SU-DHL-6 (cell line): ENCODE measurements around the gene CNTN6.
A peak's percentile ranks its signal among the peaks of the same experiment; 100 is the strongest.

Experiments
- H2AFZ ChIP-seq: fragments of 200-600 bp; sonication (generic); 2 replicates; pipeline ENCODE4 v1.6.1; 2014; ENCODE audit warnings: low read depth, mild to moderate bottlenecking, moderate library complexity, mixed read lengths, antibody characterized with exemption, low read length; ENCODE audit not compliant: severe bottlenecking
- H3F3A ChIP-seq: fragments of 200-600 bp; shearing (Covaris generic); 2 replicates; pipeline ENCODE4 v1.6.0; 2016; ENCODE audit warnings: antibody characterized with exemption, mild to moderate bottlenecking; ENCODE audit not compliant: insufficient read depth
- H3K27ac ChIP-seq: fragments of 200-600 bp; sonication (generic); 2 replicates; pipeline ENCODE4 v1.5.1; 2016; ENCODE audit warnings: low read depth, mild to moderate bottlenecking, low read length, moderate library complexity, mixed read lengths
- H3K27me3 ChIP-seq: fragments of 200-600 bp; sonication (generic), shearing (Covaris generic); 2 replicates; pipeline ENCODE4 v1.6.0; 2014; ENCODE audit warnings: mild to moderate bottlenecking, low read length
- H3K36me3 ChIP-seq: fragments of 200-600 bp; sonication (generic); 2 replicates; pipeline ENCODE4 v1.6.1; 2014; ENCODE audit warnings: mild to moderate bottlenecking, low read length, mixed read lengths
- H3K4me2 ChIP-seq: fragments of 300-600, 200-600 bp; shearing (Covaris generic), sonication (generic); 2 replicates; pipeline ENCODE4 v1.6.0; 2014; ENCODE audit warnings: low read length, low read depth, mild to moderate bottlenecking; ENCODE audit not compliant: poor library complexity, severe bottlenecking
- H3K4me3 ChIP-seq: fragments of 200-600 bp; sonication (generic); 2 replicates; pipeline ENCODE4 v1.5.1; 2014; ENCODE audit warnings: antibody characterized with exemption, low read length, mild to moderate bottlenecking, mixed read lengths; ENCODE audit not compliant: insufficient read depth, poor library complexity, severe bottlenecking
- H3K79me2 ChIP-seq: fragments of 200-600 bp; sonication (generic); 2 replicates; pipeline ENCODE4 v1.6.1; 2014; ENCODE audit warnings: mild to moderate bottlenecking, low read length, moderate library complexity; ENCODE audit not compliant: insufficient read depth
- H3K9ac ChIP-seq: fragments of 200-600 bp; sonication (generic); 2 replicates; pipeline ENCODE4 v1.7.0; 2014; ENCODE audit warnings: mild to moderate bottlenecking, low read length
- H3K9me2 ChIP-seq: fragments of 200-600 bp; sonication (generic); replicated peaks from 2 replicates; pipeline ENCODE4 v1.6.1; 2014; ENCODE audit warnings: low read length; ENCODE audit not compliant: insufficient read depth
- H3K9me3 ChIP-seq: fragments of 200-600 bp; sonication (generic); 2 replicates; pipeline ENCODE4 v1.6.1; 2014; ENCODE audit warnings: low read length, mixed read lengths; ENCODE audit not compliant: insufficient read depth
- H4K20me1 ChIP-seq: fragments of 200-600 bp; sonication (generic); 2 replicates; pipeline ENCODE4 v1.6.1; 2014; ENCODE audit warnings: low read depth, mild to moderate bottlenecking, antibody characterized with exemption, low read length, moderate library complexity, mixed read lengths
- EZH2phosphoT487 ChIP-seq: fragments of 200-600 bp; sonication (generic), shearing (Covaris generic); conservative IDR thresholded peaks from 2 replicates; pipeline ENCODE4 v1.6.1; 2018; ENCODE audit warnings: mild to moderate bottlenecking, antibody characterized with exemption, low read length, moderate library complexity, mixed read lengths
- TF ChIP-seq, protein P1 (sequence below): fragments of 200-600 bp; sonication (generic); IDR thresholded peaks from one replicate; pipeline ENCODE4 v1.5.1; 2017; ENCODE audit warnings: antibody characterized with exemption, mild to moderate bottlenecking, low read length, moderate library complexity; ENCODE audit not compliant: insufficient read depth, poor library complexity, severe bottlenecking

Gene CNTN6

DNA sequence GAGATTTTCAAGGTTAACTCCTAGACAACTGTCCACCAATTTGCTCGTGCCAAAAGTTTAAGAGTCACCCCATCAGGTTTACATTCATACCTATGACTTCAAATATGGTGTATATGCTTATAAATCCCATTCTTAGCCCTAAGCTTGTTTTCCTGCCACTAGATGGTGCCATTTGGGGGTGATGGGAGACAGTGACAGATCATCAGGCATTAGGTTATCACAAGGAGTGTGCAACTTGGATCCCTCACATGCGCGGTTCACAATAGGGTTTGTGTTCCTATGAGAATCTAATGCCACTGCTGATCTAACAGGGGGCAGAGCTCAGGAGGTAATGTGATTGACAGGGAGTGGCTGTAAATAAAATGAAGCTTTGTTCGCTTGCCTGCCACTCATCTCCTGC lies 182.7 kb downstream of the CNTN6 start:
- no peaks in the 10 kb centered on the region for H4K20me1 ChIP-seq
- H3K9ac ChIP-seq, result no peak overlapping the region
- TF ChIP-seq, protein P1, sequence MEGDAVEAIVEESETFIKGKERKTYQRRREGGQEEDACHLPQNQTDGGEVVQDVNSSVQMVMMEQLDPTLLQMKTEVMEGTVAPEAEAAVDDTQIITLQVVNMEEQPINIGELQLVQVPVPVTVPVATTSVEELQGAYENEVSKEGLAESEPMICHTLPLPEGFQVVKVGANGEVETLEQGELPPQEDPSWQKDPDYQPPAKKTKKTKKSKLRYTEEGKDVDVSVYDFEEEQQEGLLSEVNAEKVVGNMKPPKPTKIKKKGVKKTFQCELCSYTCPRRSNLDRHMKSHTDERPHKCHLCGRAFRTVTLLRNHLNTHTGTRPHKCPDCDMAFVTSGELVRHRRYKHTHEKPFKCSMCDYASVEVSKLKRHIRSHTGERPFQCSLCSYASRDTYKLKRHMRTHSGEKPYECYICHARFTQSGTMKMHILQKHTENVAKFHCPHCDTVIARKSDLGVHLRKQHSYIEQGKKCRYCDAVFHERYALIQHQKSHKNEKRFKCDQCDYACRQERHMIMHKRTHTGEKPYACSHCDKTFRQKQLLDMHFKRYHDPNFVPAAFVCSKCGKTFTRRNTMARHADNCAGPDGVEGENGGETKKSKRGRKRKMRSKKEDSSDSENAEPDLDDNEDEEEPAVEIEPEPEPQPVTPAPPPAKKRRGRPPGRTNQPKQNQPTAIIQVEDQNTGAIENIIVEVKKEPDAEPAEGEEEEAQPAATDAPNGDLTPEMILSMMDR, result peak; percentile 10
- TF ChIP-seq EZH2phosphoT487, result no peak
- H3K79me2 ChIP-seq, result no peaks in the 10 kb centered on the region
- H3K9me3 ChIP-seq, result no peaks in the 10 kb centered on the region
- no peaks in the 10 kb centered on the region for H3K27me3 ChIP-seq
- no peaks in the 10 kb centered on the region for H3K9me2 ChIP-seq
- H3K36me3 ChIP-seq, result no peaks in the 10 kb centered on the region
- no peaks in the 10 kb centered on the region for H3F3A ChIP-seq
- no peak overlapping the region for H3K4me3 ChIP-seq
- no peak overlapping the region for H2AFZ ChIP-seq
- H3K4me2 ChIP-seq, result no peak overlapping the region
- H3K27ac ChIP-seq, result no peak overlapping the region

DNA sequence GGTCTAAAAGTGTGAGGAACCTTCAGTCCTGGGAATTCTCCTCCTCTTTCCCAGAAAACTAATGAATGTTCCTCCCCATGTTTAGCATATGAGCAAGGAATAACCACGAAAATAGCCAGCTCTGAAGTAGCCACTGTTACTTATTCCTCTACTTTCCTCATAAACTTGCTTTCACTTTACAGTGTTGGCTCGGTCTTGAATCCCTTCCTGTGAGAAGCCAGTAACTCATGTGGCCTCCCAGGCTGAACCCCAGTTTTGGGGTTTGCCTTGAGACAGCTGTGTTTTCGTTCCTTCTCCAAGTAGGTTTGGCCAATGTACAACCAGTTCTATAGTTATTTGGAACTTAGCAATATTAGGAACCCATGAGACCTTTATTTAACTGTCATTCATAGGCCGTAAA lies 195.0 kb downstream of the CNTN6 start:
- no peaks in the 10 kb centered on the region for H3K79me2 ChIP-seq
- H3K36me3 ChIP-seq, result no peaks in the 10 kb centered on the region
- no peaks in the 10 kb centered on the region for H3K27me3 ChIP-seq
- H3K4me3 ChIP-seq, result no peak overlapping the region
- H4K20me1 ChIP-seq, result no peaks in the 10 kb centered on the region
- H3K27ac ChIP-seq, result no peak overlapping the region
- no peaks in the 10 kb centered on the region for H3F3A ChIP-seq
- H3K4me2 ChIP-seq, result no peak overlapping the region
- H3K9me2 ChIP-seq, result no peaks in the 10 kb centered on the region
- H2AFZ ChIP-seq, result no peak overlapping the region
- TF ChIP-seq, protein P1, result no peak
- no peak for TF ChIP-seq EZH2phosphoT487
- H3K9me3 ChIP-seq, result no peaks in the 10 kb centered on the region
- H3K9ac ChIP-seq, result no peak overlapping the region

DNA sequence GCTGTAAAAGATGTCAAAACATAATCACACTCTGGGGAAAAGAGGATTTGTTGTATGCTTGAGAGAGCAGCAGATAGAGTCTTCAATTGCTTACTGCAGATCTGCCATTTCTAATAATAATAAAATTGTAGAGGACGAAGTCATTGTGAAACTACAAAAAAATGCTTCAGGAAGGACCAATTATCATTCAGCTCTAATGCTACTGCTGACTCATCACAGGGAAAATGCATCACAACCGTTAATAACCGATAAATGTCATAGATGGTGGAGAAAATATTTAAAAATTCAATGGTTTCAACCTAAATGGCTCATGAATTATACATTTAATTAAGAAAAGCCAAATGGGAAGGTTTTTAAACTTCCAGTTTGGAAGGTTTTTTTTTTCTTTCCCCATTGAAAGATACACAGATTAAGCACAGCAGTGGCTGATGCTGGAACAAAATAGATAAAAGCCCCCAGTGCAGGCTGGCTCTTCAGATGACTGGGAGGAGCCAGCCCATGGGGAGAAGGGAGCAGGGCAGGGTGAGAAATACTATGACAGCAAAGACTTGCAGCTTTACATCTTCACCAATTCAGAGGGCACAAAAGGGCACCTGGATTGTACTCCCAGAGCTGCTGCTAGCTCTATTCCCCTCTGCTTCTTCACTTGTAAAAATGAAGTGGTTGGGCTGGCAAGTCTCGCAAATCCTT lies 196.1 kb downstream of the CNTN6 start:
- no peaks in the 10 kb centered on the region for H3K36me3 ChIP-seq
- H3K79me2 ChIP-seq, result no peaks in the 10 kb centered on the region
- no peak for TF ChIP-seq EZH2phosphoT487
- TF ChIP-seq, protein P1, result no peak
- H2AFZ ChIP-seq, result no peak overlapping the region
- H3K9me2 ChIP-seq, result no peaks in the 10 kb centered on the region
- H4K20me1 ChIP-seq, result no peaks in the 10 kb centered on the region
- no peak overlapping the region for H3K4me2 ChIP-seq
- H3K9ac ChIP-seq, result no peak overlapping the region
- H3K4me3 ChIP-seq, result no peak overlapping the region
- no peaks in the 10 kb centered on the region for H3K27me3 ChIP-seq
- no peak overlapping the region for H3K27ac ChIP-seq
- H3K9me3 ChIP-seq, result no peaks in the 10 kb centered on the region
- H3F3A ChIP-seq, result no peaks in the 10 kb centered on the region
